22Rv1 (cell line): Measurements from ENCODE around the gene RHOD.

ENCODE experiments used
- H3K27ac ChIP-seq: fragments of 450-650 bp; 2 replicates; pipeline ENCODE4 v1.5.1; 2017
- ZFX ChIP-seq: fragments of 450-650 bp; IDR thresholded peaks from 2 replicates; pipeline ENCODE4 v1.6.1; 2017; ENCODE audit warnings: antibody characterized with exemption, borderline replicate concordance
- TF ChIP-seq, protein P1 (sequence below): fragments of 450-650 bp; IDR thresholded peaks from 2 replicates; pipeline ENCODE4 v1.5.1; 2017; ENCODE audit warnings: mild to moderate bottlenecking

RHOD gene

DNA sequence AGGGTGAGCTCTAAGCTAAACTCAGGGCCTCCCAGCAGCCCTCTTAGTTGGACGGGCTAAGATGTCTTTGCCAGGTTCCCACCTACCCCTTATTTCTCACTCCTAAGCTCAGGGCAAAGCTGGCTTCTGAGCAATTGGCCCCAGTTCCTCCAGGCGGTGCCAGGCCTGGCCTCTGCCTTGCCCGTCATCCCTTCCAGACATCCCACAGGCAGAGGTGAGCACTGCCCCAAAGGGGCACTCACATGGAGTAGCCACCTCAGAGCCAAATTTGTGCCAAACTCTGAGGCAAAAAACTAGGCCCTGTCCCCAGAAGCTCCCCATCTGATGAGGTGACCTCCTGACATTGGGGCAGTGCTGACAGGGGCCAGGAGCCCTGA, 9.7 kb downstream of the RHOD start:
- no peak overlapping the region for H3K27ac ChIP-seq
- no peak for TF ChIP-seq ZFX
- TF ChIP-seq, protein P1, sequence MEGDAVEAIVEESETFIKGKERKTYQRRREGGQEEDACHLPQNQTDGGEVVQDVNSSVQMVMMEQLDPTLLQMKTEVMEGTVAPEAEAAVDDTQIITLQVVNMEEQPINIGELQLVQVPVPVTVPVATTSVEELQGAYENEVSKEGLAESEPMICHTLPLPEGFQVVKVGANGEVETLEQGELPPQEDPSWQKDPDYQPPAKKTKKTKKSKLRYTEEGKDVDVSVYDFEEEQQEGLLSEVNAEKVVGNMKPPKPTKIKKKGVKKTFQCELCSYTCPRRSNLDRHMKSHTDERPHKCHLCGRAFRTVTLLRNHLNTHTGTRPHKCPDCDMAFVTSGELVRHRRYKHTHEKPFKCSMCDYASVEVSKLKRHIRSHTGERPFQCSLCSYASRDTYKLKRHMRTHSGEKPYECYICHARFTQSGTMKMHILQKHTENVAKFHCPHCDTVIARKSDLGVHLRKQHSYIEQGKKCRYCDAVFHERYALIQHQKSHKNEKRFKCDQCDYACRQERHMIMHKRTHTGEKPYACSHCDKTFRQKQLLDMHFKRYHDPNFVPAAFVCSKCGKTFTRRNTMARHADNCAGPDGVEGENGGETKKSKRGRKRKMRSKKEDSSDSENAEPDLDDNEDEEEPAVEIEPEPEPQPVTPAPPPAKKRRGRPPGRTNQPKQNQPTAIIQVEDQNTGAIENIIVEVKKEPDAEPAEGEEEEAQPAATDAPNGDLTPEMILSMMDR = no peak

DNA sequence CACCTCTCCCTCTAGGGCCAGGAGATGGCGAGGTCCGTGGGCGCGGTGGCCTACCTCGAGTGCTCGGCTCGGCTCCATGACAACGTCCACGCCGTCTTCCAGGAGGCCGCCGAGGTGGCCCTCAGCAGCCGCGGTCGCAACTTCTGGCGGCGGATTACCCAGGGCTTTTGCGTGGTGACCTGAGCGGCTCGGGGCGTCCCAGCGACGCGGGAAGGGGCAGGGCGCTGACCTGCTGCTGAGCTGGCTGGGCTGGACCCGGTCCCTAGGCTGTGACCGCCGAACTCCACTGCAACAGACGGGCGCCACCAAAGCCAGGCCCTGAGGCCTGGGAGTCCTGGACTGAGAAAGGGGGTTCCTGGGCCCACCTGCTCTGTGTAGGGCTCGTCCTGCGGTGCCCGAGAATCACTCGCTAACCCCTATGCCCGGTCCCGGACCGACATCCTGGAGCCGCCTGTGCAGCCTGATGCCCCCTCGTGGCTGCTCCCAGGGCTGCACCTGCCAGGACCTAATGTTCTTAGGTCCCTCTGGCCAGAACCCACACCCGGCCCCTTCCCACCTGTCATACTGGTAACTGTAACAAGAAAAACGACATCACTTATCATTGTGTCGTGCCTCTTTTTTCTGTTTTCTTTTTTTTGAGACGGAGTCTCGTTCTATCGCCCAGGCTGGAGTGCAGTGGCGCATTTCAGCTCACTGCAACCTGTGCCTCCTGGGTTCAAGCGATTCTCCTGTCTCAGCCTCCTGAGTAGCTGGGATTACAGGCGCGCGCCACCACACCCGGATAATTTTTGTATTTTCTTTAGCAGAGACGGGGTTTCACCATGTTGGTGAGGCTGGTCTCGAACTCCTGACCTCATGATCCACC, 15.0 kb downstream of the RHOD start:
- H3K27ac ChIP-seq = no peak overlapping the region

DNA sequence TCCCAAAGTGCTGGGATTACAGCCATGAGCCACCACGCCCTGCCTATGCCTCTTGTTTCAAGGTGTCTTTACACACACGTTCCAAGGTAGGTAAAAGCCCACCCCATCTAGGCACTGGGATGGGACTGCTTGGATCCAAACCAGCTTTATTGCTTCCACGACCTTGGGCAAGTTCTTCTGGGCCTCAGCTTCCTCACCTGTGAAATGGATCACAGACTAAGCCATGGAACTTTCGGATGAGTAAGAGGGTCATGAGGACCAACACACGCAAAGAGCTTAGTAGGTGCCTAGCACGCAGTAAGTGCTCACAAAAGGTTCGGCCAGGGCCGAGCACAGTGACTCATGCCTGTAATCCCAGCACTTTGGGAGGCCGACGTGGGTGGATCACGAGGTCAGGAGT, 15.6 kb downstream of the RHOD start:
- TF ChIP-seq ZFX = no peak
- TF ChIP-seq, protein P1 = no peak
- H3K27ac ChIP-seq = no peak overlapping the region

More for the DNA sequence above, 15.0 kb downstream of the RHOD start:
- TF ChIP-seq, protein P1 = peak; percentile 97
- TF ChIP-seq ZFX = no peak

DNA sequence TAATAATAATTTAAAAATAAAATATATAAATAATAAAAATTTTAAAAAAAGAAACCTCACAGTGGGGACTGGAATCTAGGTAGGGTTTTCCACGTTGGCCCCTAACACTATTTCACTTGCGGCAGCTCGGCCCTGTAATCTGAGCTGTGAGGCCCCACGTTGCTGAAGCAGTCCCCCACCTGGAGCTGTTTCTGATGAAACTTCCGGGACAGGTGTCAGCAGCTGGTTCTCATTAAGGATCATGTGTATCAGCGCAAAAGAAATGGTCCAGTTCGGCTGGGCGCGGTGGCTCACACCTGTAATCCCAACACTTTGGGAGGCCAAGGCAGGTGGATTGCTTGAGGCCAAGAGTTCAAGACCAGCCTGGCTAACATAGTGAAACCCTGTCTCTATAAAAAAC, 17.3 kb downstream of the RHOD start:
- TF ChIP-seq, protein P1 = no peak
- no peak for TF ChIP-seq ZFX

DNA sequence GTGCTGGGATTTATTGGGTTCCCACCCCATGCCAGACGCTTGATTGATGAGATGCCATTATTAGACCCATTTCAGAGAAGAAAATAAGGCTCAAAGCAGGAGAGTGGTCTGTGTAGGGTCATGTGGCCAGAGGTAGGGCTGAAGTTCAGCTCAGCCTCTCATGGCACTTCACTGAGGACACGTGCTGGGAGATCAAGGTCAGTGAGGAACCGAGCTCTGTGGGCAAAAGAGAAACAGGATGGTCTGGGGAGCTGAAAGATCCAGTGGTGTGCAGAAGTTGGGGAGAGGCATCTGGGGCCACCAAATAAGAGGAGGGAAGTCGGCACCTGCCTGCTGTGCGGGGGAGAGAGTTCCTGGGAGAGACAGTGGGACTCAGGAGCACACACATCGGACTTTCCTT, 19.6 kb downstream of the RHOD start:
- TF ChIP-seq, protein P1 = no peak
- TF ChIP-seq ZFX = no peak
- H3K27ac ChIP-seq = no peak overlapping the region

More for the DNA sequence above, 17.3 kb downstream of the RHOD start:
- H3K27ac ChIP-seq = no peak overlapping the region

DNA sequence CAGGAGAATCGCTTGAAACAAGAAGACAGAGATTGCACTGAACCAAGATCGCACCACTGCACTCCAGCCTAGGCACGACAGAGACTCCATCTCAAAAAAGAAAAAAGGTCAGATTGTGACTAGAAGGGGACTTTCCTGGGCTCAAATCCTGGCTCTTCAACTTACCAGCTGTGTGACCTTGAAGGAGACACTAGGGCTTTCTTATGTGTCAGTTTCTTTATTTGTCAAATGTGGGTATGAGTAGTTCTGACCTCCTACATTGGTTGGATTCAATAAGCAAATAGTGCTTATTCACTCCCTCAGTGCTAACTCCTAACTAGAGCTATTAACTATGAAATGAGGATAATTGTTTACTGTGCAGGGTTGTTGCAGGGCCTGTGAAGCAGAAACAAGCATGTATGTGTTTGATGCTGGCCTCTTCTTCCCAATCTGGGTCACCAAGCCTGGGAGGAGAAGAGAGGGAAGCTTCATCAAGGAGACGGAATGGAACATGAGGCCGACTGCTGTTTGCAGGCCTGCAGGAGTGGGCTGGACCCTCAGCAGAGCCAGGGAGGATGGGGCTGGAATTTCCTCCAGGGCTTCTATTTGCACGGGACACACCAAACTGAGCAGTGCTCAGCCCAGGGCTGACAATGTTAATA, 22.5 kb downstream of the RHOD start:
- H3K27ac ChIP-seq = no peak overlapping the region
- TF ChIP-seq, protein P1 = no peak
- TF ChIP-seq ZFX = no peak
